HAP-1 (cell line): Measurements from ENCODE around the gene THADA.

Experiments
- DNase-seq, 2 experiments: peaks; one replicate each; pipeline ENCODE4 v3.0.0-alpha.2; 2016 to 2020; ENCODE audit warnings: low spot score in 2 of 2
- H3K27me3 ChIP-seq: fragments of 250-450 bp; sonication (Bioruptor Pico); 2 replicates; pipeline ENCODE4 v1.5.1; 2020; ENCODE audit warnings: low read depth, mild to moderate bottlenecking, moderate library complexity
- H3K36me3 ChIP-seq: fragments of 250-450 bp; sonication (Bioruptor Pico); replicated peaks from 2 replicates; pipeline ENCODE4 v1.5.1; 2020; ENCODE audit warnings: mild to moderate bottlenecking
- H3K4me1 ChIP-seq: fragments of 250-450 bp; sonication (Bioruptor Pico); 2 replicates; pipeline ENCODE4 v1.5.1; 2020; ENCODE audit warnings: mild to moderate bottlenecking
- H3K4me3 ChIP-seq: fragments of 250-450 bp; sonication (Bioruptor Pico); 2 replicates; pipeline ENCODE4 v1.5.1; 2020; ENCODE audit warnings: mild to moderate bottlenecking, moderate library complexity
- H3K9me3 ChIP-seq: fragments of 250-450 bp; sonication (Bioruptor Pico); 2 replicates; pipeline ENCODE4 v1.5.1; 2020; ENCODE audit warnings: mild to moderate bottlenecking, moderate library complexity
- in situ Hi-C: fragments of 300-500 bp; cut with MboI; formaldehyde crosslinking; loops from 3 replicates; pipeline ENCODE4 v1.14.3; 2020; ENCODE audit warnings: low sequenced_read_pairs, inconsistent platforms, mixed read lengths

Gene THADA

GRCh38 chr2:43579275-43579981, 16.4 kb downstream of the THADA start:
- H3K4me1 ChIP-seq: no peaks in the 10 kb centered on the region
- H3K9me3 ChIP-seq: no peaks in the 10 kb centered on the region
- no peak for DNase-seq
- H3K36me3 ChIP-seq: peaks cover 33% of the 10 kb centered on the region
- in situ Hi-C loops: no loop called here
- no peaks in the 10 kb centered on the region for H3K27me3 ChIP-seq
- no peak overlapping the region for H3K4me3 ChIP-seq

GRCh38 chr2:43576981-43577892, 18.6 kb downstream of the THADA start:
- in situ Hi-C loops: no loop called here
- H3K36me3 ChIP-seq: peaks cover 44% of the 10 kb centered on the region
- no peaks in the 10 kb centered on the region for H3K9me3 ChIP-seq
- no peaks in the 10 kb centered on the region for H3K27me3 ChIP-seq
- DNase-seq: peak; percentile 45 to 61
- H3K4me1 ChIP-seq: no peaks in the 10 kb centered on the region
- H3K4me3 ChIP-seq: no peak overlapping the region

GRCh38 chr2:43572244-43572643, 23.6 kb downstream of the THADA start:
- in situ Hi-C loops: no loop called here
- no peaks in the 10 kb centered on the region for H3K27me3 ChIP-seq
- no peak overlapping the region for H3K4me3 ChIP-seq
- no peaks in the 10 kb centered on the region for H3K4me1 ChIP-seq
- H3K36me3 ChIP-seq: peaks cover 41% of the 10 kb centered on the region
- no peak for DNase-seq
- no peaks in the 10 kb centered on the region for H3K9me3 ChIP-seq

GRCh38 chr2:43569921-43570320, 25.9 kb downstream of the THADA start:
- no peak overlapping the region for H3K4me3 ChIP-seq
- no peaks in the 10 kb centered on the region for H3K4me1 ChIP-seq
- no peaks in the 10 kb centered on the region for H3K27me3 ChIP-seq
- peaks cover 31% of the 10 kb centered on the region for H3K36me3 ChIP-seq
- no peak for DNase-seq
- no peaks in the 10 kb centered on the region for H3K9me3 ChIP-seq
- in situ Hi-C loops: no loop called here

GRCh38 chr2:43568228-43568627, 27.6 kb downstream of the THADA start:
- DNase-seq: no peak
- Histone ChIP-seq H3K27me3 (no peaks in the 10 kb centered on the region), H3K36me3 (peaks cover 28% of the 10 kb centered on the region), H3K4me1 (peaks cover 7% of the 10 kb centered on the region), H3K4me3 (no peak overlapping the region), H3K9me3 (no peaks in the 10 kb centered on the region)
- in situ Hi-C loops: no loop called here

- Histone ChIP-seq H3K27me3 (no peaks in the 10 kb centered on the region), H3K4me3 (no peak overlapping the region), H3K36me3 (peaks cover 10% of the 10 kb centered on the region), H3K4me1 (peaks cover 7% of the 10 kb centered on the region), H3K9me3 (no peaks in the 10 kb centered on the region)
- no peak for DNase-seq
- in situ Hi-C loops: no loop called here
These were observed 29.4 kb downstream of the THADA start for GRCh38 chr2:43566461-43566729.

GRCh38 chr2:43563679-43564078, 32.2 kb downstream of the THADA start:
- no peaks in the 10 kb centered on the region for H3K27me3 ChIP-seq
- in situ Hi-C loops: no loop called here

GRCh38 chr2:43560231-43560547, 35.6 kb downstream of the THADA start:
- peaks cover 9% of the 10 kb centered on the region; the same call in 1 of the 2 replicates for H3K36me3 ChIP-seq
- H3K4me1 ChIP-seq: peaks cover 7% of the 10 kb centered on the region
- H3K4me3 ChIP-seq: no peak overlapping the region
- no peaks in the 10 kb centered on the region for H3K9me3 ChIP-seq
- DNase-seq: no peak
- in situ Hi-C loops: no loop called here
- no peaks in the 10 kb centered on the region for H3K27me3 ChIP-seq

More at GRCh38 chr2:43563679-43564078, 32.2 kb downstream of the THADA start:
- Histone ChIP-seq H3K9me3 (no peaks in the 10 kb centered on the region), H3K36me3 (0 out of 2 replicates have a peak, but pooled peaks cover 4% of the 10 kb centered on the region), H3K4me1 (peaks cover 7% of the 10 kb centered on the region), H3K4me3 (no peak overlapping the region)
- DNase-seq: no peak

GRCh38 chr2:43559391-43560230, 36.2 kb downstream of the THADA start:
- Histone ChIP-seq H3K27me3 (no peaks in the 10 kb centered on the region), H3K4me1 (peaks cover 7% of the 10 kb centered on the region), H3K9me3 (no peaks in the 10 kb centered on the region), H3K4me3 (no peak overlapping the region), H3K36me3 (peaks cover 9% of the 10 kb centered on the region)
- no peak for DNase-seq
- in situ Hi-C loops: no loop called here

- DNase-seq: no peak
- H3K36me3 ChIP-seq: peaks cover 9% of the 10 kb centered on the region
- in situ Hi-C loops: no loop called here
These were observed 38.6 kb downstream of the THADA start for GRCh38 chr2:43557196-43557595.

GRCh38 chr2:43556256-43556655, 39.6 kb downstream of the THADA start:
- H3K4me1 ChIP-seq: peaks cover 16% of the 10 kb centered on the region
- no peaks in the 10 kb centered on the region for H3K9me3 ChIP-seq
- H3K36me3 ChIP-seq: peaks cover 9% of the 10 kb centered on the region
- no peak for DNase-seq
- no peak overlapping the region for H3K4me3 ChIP-seq
- H3K27me3 ChIP-seq: no peaks in the 10 kb centered on the region
- in situ Hi-C loops: no loop called here

More at GRCh38 chr2:43557196-43557595, 38.6 kb downstream of the THADA start:
- Histone ChIP-seq H3K4me3 (no peak overlapping the region), H3K27me3 (no peaks in the 10 kb centered on the region), H3K9me3 (no peaks in the 10 kb centered on the region), H3K4me1 (peaks cover 16% of the 10 kb centered on the region)

GRCh38 chr2:43553341-43553855, 42.4 kb downstream of the THADA start:
- H3K9me3 ChIP-seq: no peaks in the 10 kb centered on the region
- peak in 1 of 2 experiments; percentile 15 for DNase-seq
- H3K36me3 ChIP-seq: peaks cover 19% of the 10 kb centered on the region
- in situ Hi-C loops: no loop called here
- H3K4me1 ChIP-seq: peaks cover 16% of the 10 kb centered on the region
- no peak overlapping the region for H3K4me3 ChIP-seq
- no peaks in the 10 kb centered on the region for H3K27me3 ChIP-seq

- in situ Hi-C loops: no loop called here
- peaks cover 16% of the 10 kb centered on the region for H3K4me1 ChIP-seq
- no peaks in the 10 kb centered on the region for H3K27me3 ChIP-seq
- H3K4me3 ChIP-seq: no peak overlapping the region
- H3K9me3 ChIP-seq: no peaks in the 10 kb centered on the region
- no peak for DNase-seq
- peaks cover 19% of the 10 kb centered on the region for H3K36me3 ChIP-seq
These were observed 43.8 kb downstream of the THADA start for GRCh38 chr2:43551990-43552389.
